GM19438 (cell line): ENCODE results near the gene DZANK1.
"Not testable (repeated sequence)": the region's sequence is repeated elsewhere in the genome, so short reads cannot be mapped to it uniquely, and the experiment has no call there.

ENCODE experiments used
- ATAC-seq: cut with Tn5 transposase; IDR thresholded peaks from one replicate; pipeline ENCODE4 v1.9.1; 2021; ENCODE audit warnings: low read depth; ENCODE audit not compliant: unreplicated experiment

Gene DZANK1

GRCh38 chr20:18443886-18444285 is 22.9 kb downstream of the DZANK1 start:
- ATAC-seq, result no peak

GRCh38 chr20:18440403-18440802 is 26.4 kb downstream of the DZANK1 start:
- no peak for ATAC-seq

GRCh38 chr20:18436847-18437246 is 30.0 kb downstream of the DZANK1 start:
- ATAC-seq, result no peak

- no peak for ATAC-seq
Measured at GRCh38 chr20:18431206-18431605, 35.6 kb downstream of the DZANK1 start.

- no peak for ATAC-seq
Measured at GRCh38 chr20:18430172-18430826, 36.5 kb downstream of the DZANK1 start.

GRCh38 chr20:18428490-18429173 is 38.2 kb downstream of the DZANK1 start:
- ATAC-seq, result no peak

GRCh38 chr20:18427214-18427613 is 39.6 kb downstream of the DZANK1 start:
- no peak for ATAC-seq

GRCh38 chr20:18421608-18422007 is 45.2 kb downstream of the DZANK1 start:
- ATAC-seq, result no peak

- no peak for ATAC-seq
Measured at GRCh38 chr20:18416486-18416885, 50.3 kb downstream of the DZANK1 start.

- ATAC-seq, result no peak
Measured at GRCh38 chr20:18414140-18414539, 52.7 kb downstream of the DZANK1 start.

- ATAC-seq, result peak; percentile 49
Measured at GRCh38 chr20:18412221-18412901, 54.5 kb downstream of the DZANK1 start.

- no peak for ATAC-seq
Measured at GRCh38 chr20:18405826-18406225, 61.0 kb downstream of the DZANK1 start.

GRCh38 chr20:18404172-18404571 is 62.7 kb downstream of the DZANK1 start:
- ATAC-seq, result no peak

GRCh38 chr20:18403269-18403668 is 63.6 kb downstream of the DZANK1 start:
- ATAC-seq, result no peak

- no peak for ATAC-seq
Measured at GRCh38 chr20:18401305-18401704, 65.5 kb downstream of the DZANK1 start.

- no peak for ATAC-seq
Measured at GRCh38 chr20:18400460-18400859, 66.4 kb downstream of the DZANK1 start.

GRCh38 chr20:18398713-18399112 is 68.1 kb downstream of the DZANK1 start:
- ATAC-seq, result not testable (repeated sequence)

- ATAC-seq, result no peak
Measured at GRCh38 chr20:18397030-18397429, 69.8 kb downstream of the DZANK1 start.

- ATAC-seq, result no peak
Measured at GRCh38 chr20:18395544-18395943, 71.3 kb downstream of the DZANK1 start.

- no peak for ATAC-seq
Measured at GRCh38 chr20:18394363-18394762, 72.5 kb downstream of the DZANK1 start.

- no peak for ATAC-seq
Measured at GRCh38 chr20:18391686-18392085, 75.1 kb downstream of the DZANK1 start.

GRCh38 chr20:18390201-18390600 is 76.6 kb downstream of the DZANK1 start:
- no peak for ATAC-seq
